ENCODE data around the gene TMEM267.
"Not testable (repeated sequence)": the region's sequence is repeated elsewhere in the genome, so short reads cannot be mapped to it uniquely, and the experiment has no call there.

Gene TMEM267, protein sequence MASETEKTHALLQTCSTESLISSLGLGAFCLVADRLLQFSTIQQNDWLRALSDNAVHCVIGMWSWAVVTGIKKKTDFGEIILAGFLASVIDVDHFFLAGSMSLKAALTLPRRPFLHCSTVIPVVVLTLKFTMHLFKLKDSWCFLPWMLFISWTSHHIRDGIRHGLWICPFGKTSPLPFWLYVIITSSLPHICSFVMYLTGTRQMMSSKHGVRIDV

DNA sequence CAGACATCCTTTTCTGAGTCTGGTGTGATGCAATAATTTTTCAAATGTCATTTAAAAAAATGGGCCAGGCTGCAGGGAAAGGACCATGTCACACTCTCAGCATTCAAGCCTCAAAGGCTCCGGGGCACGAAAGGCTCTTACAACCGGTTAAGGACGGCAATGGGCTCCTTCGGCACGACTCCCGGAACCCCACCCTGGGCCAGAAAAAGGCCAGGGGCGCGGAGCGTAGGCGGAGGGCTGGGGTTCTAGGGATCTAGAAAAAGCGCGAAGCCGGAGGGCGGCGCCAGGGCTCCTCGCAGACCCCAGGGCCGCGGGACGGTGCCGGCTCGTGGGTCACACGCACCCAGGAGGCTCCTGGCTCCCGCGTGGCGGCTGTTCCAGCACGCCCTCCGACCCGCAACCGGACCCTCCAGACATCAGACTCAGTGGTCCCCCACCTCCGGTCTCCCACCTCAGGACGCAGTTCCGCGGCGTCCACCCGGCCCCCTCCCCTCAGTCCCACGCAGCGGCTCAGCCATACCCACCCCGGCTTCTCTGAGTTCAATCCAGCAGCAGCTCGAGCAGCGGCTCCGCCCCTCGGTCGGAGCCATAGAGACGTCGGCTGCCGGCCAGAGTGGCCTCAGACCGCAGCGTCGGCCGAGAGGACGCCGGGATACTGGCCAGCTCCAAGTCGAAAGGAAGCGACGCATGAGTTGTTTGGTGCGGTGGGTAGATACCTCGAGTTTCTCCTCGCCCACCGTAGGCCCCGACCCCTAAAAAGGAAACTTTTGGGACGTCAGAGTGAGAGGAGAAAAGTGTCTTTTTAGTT is at the start of gene TMEM267:
Gene TMEM267, minus strand, starts transcription at position 568 of the 808 bp plus-strand sequence. CDS start 29,896 bp downstream, outside the sequence.
- peak; percentile 94 for DNase-seq

DNA sequence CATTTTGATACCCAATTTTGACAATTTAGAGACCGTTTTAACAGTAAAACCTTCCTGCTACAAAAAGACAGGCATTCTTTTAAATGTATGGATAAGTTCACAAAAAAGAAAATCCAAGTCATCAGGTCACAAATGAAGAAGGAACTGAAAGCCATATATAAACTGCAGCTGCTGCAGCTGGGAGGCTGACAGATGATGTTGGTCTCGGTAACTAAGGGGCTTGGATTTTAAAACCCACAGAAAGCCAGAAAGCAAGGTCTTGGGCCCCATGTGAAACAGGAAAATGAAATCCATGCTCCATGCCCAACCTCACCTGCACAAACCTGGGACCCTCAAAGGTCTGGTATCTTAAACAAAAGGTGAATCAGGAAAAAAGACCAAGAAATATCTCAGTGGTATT is 47.0 kb upstream of the TMEM267 start:
- DNase-seq = no peak

DNA sequence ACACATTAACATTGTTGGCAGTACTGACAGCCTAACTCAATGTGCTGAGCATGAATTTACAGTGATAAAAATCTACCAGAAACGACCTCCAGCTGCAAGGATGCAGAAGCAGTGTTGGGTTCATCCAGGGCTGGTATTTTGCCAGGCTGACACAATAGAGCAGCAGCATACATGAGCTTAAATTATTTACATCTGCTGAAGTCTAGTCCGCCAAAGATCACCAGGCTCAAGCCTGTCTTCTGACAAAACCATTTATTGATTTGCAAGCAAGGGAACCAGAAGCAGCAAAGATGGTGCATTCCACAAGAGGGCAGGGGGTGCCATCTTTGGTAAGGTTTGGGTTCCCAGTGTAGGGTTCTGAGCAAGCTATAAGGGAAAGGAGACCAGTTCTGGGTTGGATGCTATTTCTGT is 40.0 kb upstream of the TMEM267 start:
- no peak for DNase-seq

DNA sequence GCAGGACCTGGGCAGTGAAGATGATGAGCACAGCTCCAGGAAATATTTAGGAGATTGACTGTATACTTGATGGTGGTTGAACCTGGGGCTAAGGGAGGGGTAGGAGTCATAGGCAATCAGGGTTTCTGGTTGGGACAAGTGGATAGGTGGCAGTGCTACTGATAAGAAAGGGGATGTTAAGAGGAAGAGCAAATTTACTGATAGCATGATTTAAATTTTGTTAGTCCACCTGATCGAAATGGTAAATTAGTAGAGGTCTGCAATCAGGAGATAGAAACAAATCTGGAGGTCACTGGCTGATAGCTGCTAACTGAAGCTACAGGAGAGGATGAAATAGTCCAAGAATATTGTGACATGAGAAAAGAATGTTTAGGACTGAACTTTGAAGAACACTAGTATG is 37.0 kb upstream of the TMEM267 start:
- no peak for DNase-seq

DNA sequence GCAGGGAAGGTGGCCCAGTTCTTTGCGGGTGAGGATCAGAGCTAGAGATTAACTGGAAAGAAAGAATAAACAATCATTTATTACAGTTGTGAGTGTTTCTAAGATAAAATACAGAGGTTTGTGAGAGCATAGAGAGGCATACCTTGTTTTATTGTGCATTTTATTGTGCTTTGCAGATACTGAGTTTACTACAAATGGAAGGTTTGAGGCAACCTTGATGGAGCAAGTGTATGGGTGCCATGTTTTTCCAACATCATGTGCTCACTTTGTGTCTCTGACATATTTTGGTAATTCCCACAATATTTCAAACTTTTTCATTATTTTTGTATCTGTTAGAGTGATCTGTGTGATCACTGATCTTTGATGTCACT is 32.0 kb upstream of the TMEM267 start:
- DNase-seq = peak; percentile 9

DNA sequence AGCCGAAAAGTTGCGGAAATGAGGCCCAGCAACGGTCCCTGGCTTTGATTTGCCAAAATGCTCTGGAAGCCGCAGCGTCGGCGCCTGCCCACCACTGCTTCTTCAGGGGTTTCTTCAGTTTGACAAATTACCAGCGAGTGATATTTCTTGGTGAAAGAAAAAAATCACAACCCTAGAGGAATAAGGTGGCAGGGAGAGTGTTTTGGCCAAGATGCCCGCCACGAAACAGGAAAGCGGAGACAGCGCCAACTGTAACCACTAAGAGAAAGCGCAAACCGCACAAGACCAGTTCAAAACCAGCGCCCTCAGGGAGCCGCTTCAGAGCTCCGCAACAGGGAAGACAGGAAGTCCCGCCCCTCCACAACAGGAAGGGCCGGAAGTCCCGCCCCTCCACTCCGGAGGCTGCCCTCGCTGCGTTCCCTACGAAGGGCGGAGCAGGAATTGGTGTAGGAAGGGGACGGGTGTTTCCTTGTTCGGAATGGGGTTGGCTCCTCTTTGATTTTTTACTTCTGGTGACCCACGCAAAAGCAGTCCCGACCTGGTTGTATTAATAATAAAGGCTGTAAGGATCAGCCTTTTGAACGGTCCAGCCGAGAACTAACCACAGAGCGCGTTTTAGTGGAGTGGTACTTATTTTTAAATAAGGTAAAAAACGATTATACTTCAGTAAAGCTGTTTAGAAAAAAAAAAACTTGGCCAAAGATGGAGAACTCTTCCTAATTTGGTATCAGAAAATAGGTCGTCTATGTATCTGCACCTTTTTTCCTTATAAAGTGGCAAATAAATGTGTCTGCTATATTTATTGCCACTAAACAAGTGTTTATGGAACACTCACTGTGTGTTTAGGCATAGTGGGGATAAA is 31.4 kb upstream of the TMEM267 start, which contains the start of gene C5orf34:
Gene C5orf34, minus strand, starts transcription at position 333 of the 862 bp plus-strand sequence. CDS start 5,809 bp downstream, outside the sequence.
- peak; percentile 99 for DNase-seq

DNA sequence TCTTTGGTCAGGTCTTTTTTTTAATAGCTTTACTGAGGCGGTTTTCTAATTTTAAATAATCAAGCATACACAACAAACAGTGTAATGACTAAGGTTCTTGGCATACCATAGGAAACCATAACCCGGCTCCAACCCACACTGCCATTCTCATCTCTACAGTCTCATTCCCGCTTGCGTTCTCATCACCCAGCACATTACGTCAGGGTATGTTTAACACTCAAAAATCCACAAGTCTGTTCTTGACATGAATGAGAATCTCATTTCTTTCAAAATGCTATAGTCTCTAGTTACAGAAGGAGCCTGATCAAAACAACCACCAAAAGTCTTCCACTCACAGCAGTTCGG is 30.8 kb upstream of the TMEM267 start:
- DNase-seq = no peak

DNA sequence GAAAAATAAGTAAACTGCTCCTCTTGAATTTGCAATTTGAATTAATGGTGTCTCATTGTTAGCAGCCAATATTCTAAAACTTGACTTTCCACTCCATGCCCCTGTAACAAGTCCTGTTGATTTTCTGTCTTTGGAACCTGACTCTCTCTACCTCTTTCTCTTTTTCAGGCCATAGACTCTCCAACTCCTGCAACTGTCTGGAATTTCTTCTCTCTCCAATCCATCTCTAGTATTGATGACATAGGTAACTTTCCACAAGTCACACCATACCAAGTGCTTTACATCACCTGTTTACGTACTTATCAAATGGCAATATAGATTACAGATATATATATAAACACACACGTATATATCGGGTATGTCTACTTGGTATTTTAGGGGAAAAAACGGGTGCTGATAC is 30.4 kb upstream of the TMEM267 start:
- no peak for DNase-seq

DNA sequence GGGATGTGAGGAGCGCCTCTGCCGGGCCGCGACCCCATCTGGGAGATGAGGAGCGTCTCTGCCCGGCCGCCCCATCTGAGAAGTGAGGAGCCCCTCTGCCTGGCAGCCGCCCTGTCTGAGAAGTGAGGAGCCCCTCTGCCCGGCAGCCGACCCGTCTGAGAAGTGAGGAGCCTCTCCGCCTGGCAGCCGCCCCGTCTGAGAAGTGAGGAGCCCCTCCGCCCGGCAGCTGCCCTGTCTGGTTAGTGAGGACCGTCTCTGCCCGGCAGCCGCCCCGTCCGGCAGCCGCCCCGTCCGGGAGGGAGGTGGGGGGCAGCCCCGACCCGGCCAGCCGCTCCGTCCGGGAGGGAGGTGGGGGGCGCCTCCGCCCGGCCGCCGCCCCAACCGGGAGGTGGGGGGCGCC is 27.4 kb upstream of the TMEM267 start:
- not testable (repeated sequence) for DNase-seq

DNA sequence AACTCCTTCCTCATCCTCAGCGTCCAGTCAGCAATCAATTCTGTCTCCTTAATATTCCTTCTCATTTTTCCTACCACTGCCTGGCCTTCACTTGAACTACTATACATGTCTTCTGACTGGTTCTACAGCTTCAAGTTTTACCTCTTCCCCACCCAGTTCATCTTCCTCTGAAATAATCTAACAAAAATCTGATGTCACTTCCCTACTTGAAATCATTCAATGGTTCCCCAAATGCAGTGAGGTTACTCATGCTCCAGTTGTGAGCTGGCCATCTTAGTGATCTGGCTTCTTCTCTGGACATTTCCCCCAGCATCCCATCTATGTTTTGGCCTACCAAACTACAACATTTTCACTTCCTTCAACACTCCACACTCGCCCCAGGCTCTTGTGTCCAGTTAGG is 14.9 kb upstream of the TMEM267 start:
- peak; percentile 48 for DNase-seq

DNA sequence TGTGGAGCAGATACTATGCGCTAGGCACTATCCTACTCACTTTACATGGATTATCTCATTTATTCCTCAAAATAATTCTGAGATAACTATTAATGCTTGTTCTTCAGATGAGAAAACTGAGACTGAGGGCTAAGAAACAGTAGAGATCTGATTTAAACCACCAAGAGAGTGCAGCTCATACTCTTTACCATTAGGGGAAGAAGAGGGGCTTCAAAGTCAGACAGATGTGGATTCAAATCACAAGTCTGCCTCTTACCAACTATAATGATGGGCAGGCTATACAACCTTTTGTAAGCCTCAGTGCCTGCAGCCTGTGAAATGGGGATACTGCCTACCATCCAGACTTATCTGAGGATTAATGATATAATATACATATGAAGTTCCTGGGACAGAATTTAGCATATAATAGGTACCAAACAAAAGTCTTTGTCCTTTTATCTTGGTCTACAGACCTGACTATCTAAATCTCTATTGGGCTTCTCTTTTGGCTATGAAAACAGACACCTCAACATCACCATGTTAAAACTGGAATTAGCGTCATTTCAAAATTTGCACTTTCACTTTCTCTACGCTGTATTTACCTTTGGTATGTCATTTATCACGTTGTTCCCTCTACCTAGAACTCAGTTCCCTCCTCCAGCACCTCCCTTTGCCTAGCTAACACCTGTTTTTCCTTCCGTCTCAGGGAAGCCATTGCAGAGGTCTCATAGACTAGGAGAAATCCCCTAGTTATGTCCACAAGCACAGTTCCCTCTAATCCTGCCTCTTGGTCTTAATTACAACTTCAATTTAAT is 13.8 kb upstream of the TMEM267 start:
- no peak for DNase-seq

DNA sequence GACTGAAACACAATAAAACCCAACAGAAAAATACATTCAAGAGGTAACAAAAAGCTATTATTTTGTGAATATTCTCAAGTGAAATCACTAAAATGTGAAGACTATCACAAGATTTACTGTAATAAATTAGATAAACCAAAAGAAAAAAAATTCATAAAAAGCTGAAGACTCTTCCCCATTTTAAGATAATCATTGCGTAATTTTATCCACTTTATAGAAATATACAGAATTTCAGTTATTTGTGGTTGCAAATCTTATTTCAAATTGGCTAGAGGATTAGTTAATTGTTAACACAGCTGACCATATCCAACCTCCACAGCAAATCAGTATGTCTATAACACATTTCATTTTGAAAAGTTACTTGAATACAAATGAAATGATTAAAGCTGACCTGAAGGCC is 7.7 kb upstream of the TMEM267 start:
- DNase-seq = no peak

DNA sequence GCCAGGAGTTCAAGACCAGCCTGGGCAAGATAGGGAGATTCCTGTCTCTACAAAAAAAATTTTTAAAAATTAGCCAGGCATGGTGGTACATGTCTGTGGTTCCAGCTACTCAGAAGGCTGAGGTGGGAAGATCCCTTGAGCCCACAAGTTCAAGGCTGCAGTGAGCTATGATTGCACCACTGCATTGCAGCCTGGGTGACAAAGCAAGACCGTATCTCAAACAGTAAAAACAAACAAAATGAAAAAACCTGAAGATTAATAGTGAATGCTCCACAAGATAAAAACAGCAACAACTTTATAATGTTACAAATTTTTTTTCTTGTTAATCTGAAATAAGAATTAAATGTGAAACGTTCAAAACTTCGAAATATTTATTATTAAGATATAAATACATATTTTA is 2.7 kb upstream of the TMEM267 start:
- DNase-seq = no peak

DNA sequence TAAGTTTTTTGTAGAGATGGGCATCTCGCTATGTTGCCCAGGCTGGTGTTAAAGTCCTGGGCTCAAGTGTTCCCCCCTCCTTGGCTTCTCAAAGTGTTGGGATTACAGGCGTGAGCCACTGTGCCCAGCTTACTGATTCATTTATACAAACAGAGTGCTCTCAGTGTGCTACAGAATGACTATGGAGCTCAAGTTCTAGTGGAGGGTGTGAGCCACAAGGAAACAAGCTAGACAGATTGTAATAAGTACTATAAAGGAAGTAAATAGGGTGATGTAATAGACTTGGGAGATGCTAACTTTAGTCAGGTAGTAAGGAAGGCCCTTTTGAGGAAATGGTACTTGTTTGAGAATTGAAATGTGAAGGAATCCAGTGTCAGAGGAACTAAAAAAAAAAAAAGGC is 1.7 kb upstream of the TMEM267 start:
- DNase-seq = peak; percentile 6

DNA sequence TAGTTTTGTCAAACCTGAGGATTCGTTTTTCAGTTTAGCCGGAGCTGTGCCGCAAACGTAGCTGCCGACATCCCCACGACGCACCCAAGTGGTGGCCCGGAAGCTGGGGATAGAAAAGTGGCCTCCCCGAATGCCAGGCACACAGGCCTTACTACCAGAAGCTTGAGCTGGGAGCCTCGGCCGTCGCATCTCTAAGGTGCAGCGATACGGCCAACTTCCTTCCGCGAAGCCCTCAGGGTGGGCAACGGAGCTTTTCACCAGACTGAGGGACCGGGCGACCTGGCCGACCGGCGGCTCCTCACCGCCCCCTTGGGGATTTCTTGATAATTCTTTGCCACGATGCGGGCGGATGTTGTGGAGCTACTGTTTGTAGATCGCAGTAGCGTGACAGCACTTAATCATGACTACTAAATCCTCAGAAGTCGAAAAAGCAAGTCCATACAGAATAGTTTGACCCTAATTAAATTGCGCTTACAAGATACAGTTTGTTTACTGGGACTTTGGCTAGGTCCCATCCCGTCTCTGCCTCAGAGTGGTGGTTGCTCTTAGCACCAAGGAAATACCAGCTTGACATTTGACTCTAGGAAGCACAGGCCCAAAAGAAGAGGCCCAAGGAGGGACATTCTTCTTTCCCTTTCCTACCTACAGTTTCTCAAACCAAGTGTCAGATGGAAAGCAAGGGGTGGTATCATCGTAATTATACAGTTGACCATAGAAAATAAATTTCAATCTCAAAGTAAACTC is 613 bp upstream of the TMEM267 start:
- DNase-seq = peak; percentile 85

DNA sequence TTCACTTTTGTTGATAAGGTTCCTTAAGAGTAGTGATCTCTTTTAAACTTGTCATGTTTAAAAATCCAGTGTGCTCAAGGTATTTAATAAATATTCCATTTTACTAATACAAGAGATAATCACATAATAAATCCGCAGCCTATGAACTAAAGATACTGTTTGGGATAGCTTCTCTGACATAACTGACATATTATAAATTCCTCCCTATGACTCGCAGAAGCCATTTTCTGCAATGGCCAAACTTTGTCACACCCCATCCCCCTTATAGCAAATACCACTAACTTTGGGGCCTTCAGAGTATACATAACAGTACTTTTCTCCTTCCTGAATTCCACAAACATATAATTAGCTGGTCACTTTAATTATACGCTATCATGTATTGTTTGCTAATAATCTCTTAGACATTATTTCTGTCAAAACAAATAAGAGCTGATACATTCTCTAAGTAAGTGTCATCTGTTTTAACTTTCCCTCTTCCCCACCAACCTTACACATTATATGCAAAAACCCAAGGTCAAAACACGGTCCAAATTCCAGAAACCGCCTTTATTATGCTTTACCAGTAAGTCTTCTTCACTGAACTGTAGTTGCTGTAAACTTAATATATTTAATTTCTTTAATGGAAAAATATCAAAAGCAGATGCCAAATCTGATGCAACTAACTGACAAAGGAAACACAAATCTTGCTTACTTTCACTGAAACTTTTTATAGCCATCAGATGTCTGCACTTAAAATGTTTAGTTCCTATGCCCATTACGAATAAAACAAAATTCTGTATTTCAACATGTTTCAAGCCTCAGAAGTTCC is 971 bp downstream of the TMEM267 start:
- DNase-seq = no peak

DNA sequence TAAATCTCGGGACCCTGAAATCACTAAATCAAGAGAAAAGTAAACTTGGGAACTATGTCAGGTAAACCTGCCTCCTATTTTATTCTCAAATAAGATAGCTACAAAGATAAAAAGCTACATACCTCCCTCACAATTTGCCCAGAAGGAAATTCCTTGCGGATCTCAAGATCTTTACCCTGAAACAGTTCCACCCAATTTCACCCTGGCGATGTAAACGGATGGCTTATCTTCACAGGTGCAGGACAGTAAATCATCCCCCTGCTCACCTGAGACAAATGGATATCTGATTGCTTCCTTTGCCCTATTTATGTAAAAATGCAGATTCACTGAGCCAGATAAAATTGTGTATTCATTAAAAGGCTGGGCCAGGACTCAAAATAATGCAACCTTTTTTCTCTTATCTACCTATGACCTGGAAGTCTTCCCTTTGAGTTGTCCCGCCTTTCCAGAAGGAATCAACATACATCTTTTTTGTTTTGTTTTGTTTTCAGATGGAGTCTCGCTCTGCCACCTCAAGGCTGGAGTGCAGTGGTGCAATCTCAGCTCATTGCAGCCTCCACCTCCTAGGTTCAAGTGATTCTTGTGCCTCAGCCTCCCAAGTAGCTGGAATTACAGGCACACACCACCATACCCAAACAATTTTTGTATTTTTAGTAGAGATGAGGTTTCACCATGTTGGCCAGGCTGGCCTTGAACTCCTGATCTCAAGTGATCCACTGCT is 13.8 kb downstream of the TMEM267 start:
- no peak for DNase-seq

DNA sequence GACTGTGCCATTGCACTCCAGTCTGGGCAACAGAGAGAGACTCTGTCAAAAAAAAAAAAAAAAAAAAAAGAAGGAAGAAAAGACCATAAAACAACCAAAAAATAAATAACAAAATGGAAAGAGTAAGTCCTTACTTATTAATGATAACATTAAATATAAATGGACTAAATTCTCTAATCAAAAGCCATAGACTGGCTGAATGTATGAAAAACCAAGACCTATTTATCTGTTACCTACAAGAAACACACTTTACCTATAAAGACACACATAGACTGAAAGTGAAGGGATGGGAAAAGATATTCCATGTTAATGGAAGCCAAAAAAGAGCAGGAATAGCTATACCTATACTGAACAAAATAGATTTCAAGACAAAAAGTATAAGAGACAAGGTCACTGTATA is 16.6 kb downstream of the TMEM267 start:
- DNase-seq = no peak

DNA sequence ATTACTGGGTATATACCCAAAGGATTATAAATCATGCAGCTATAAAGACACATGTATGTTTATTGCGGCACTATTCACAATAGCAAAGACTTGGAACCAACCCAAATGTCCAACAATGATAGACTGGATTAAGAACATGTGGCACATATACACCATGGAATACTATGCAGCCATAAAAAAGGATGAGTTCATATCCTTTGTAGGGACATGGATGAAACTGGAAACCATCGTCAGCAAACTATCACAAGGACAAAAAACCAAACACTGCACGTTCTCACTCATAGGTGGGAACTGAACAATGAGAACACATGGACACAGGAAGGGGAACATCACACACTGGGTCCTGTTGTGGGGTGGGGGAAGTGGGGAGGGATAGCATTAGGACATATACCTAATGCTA is 18.2 kb downstream of the TMEM267 start:
- not testable (repeated sequence) for DNase-seq

DNA sequence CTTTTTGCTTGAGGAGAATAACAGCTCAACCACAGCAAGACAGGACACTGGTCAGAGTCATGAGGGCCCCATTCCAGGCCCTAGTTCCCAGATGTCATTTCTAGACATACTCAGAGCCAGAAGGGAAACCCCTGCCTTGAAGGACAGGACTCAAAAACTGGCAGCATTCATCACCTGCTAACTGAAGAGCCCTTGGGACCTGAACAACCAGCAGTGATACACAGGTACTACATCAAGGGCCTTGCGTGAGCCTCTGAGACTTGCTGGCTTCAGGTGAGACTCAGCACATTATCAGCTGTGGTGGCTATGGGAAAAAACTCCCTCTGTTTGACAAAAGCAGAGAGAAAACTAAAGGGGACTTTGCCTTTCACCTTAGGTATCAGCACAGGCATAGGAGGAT is 22.6 kb downstream of the TMEM267 start:
- no peak for DNase-seq

Data from suppressor macrophage treated with lipopolysaccharide for 4 hours (primary cell).